Omental fat pad (tissue), 4 donors: ENCODE data around the gene ANGPTL3. TPM values are rescaled to one million over a fixed set of nuclear protein-coding genes. Genes with fewer than 3 reads are reported as not detected.

Experiments used
- ATAC-seq: fragments of 150-250 bp; one replicate; pipeline ENCODE4 v1.9.1; 2016; ENCODE audit warnings: mild to moderate bottlenecking, moderate library complexity; ENCODE audit not compliant: low FRiP score
- DNase-seq: peaks from one replicate; pipeline ENCODE4 v3.0.0-alpha.2; 2019; ENCODE audit warnings: low spot score
- total RNA-seq, 4 donors: library from RNA; depleted of rRNA; stranded (reverse); fragments of >200 nt; gene quantifications; one replicate each; pipeline ENCODE4 v1.1.0, GENCODE V29; 2016
- TF ChIP-seq, protein P1 (sequence below), 3 donors: fragments of 450-650 bp; IDR thresholded peaks; one replicate each; pipeline ENCODE4 v1.5.1; 2016 to 2017; ENCODE audit warnings: antibody characterized with exemption in 3 of 3, mild to moderate bottlenecking in 3 of 3, moderate library complexity in 2 of 3

Gene ANGPTL3
- total RNA-seq, 4 donors from 2014 or later: not detected

GRCh38 chr1:62637392-62638105 lies 40.2 kb downstream of the ANGPTL3 start:
- DNase-seq (no peak), ATAC-seq (no peak)
- TF ChIP-seq, protein P1, sequence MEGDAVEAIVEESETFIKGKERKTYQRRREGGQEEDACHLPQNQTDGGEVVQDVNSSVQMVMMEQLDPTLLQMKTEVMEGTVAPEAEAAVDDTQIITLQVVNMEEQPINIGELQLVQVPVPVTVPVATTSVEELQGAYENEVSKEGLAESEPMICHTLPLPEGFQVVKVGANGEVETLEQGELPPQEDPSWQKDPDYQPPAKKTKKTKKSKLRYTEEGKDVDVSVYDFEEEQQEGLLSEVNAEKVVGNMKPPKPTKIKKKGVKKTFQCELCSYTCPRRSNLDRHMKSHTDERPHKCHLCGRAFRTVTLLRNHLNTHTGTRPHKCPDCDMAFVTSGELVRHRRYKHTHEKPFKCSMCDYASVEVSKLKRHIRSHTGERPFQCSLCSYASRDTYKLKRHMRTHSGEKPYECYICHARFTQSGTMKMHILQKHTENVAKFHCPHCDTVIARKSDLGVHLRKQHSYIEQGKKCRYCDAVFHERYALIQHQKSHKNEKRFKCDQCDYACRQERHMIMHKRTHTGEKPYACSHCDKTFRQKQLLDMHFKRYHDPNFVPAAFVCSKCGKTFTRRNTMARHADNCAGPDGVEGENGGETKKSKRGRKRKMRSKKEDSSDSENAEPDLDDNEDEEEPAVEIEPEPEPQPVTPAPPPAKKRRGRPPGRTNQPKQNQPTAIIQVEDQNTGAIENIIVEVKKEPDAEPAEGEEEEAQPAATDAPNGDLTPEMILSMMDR (IDR thresholded peaks at IDR 0.05): no peak

DNA sequence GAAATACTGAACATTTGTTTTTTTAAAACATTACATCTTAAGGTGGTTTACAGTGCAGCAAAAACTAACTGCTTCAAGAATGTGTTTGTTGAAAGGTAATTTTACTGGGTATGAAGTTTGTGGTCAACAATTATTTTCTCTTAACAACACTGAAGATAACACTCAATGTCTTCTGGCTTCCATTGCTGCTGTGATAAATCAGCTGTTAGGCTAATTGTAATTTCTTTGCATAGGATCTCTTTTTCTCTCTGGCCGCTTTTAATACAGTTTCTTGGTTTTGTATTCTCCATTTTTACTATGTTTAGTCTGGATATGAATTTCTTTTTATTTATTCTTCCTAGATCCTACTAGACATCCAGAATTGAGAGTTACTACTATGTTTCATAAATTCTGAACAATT lies 46.0 kb downstream of the ANGPTL3 start:
- no peak for DNase-seq
- TF ChIP-seq, protein P1 (IDR thresholded peaks at IDR 0.05): no peak
- ATAC-seq: no peak

GRCh38 chr1:62652387-62652786 lies 55.1 kb downstream of the ANGPTL3 start:
- ATAC-seq: no peak

DNA sequence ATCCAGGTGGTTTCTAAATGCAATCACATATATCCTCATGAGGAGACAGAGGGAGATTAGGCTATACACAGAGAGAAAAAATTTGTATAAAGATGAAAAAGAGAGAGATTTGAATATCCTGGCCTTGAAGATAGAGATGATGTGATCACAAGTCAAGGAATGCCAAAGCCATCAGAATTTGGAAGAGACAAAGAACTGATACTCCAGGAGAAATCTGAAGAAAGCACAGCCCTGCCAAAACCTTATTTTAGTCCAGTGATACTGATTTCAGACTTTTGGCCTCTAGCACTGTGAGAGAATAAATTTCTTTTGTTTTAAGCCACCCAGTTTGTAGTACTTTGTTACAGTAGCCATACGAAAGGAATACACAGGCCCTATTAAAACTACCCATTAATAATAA lies 57.4 kb downstream of the ANGPTL3 start:
- TF ChIP-seq, protein P1 (IDR thresholded peaks at IDR 0.05): no peak
- ATAC-seq (no peak), DNase-seq (no peak)

More at GRCh38 chr1:62652387-62652786, 55.1 kb downstream of the ANGPTL3 start:
- TF ChIP-seq, protein P1 (IDR thresholded peaks at IDR 0.05): no peak
- DNase-seq: no peak

Other genes starting within 250 kb of the ANGPTL3 start
- 10 to 100 TPM; 15.1 to 26.2 (median 16.2) TPM for gene USP1, start 160.5 kb upstream of the ANGPTL3 start, total RNA-seq
- gene DOCK7, start 90.9 kb downstream of the ANGPTL3 start, total RNA-seq: 10 to 100 TPM; 29.1 to 55.2 (median 31.0) TPM
- gene ATG4C, start 186.6 kb downstream of the ANGPTL3 start, total RNA-seq: 10 to 100 TPM in 2 of 4 donors, 1 to 10 TPM in 2; 6.9 to 18.1 (median 8.9) TPM